SK-N-SH (cell line): ENCODE results near the gene PLAAT4.

Experiments
- MXI1 ChIP-seq: IDR thresholded peaks from 2 replicates; pipeline ENCODE4 v1.6.1; 2012; ENCODE audit warnings: mild to moderate bottlenecking, low read depth, low read length, improper control_type of control experiment
- RXRA ChIP-seq: IDR thresholded peaks from 2 replicates; pipeline ENCODE4 v1.4.0; 2012; ENCODE audit warnings: low read depth, mild to moderate bottlenecking, borderline replicate concordance
- SMC3 ChIP-seq: IDR thresholded peaks from 2 replicates; pipeline ENCODE4 v1.6.1; 2012; ENCODE audit warnings: low read depth, low read length, improper control_type of control experiment

DNA sequence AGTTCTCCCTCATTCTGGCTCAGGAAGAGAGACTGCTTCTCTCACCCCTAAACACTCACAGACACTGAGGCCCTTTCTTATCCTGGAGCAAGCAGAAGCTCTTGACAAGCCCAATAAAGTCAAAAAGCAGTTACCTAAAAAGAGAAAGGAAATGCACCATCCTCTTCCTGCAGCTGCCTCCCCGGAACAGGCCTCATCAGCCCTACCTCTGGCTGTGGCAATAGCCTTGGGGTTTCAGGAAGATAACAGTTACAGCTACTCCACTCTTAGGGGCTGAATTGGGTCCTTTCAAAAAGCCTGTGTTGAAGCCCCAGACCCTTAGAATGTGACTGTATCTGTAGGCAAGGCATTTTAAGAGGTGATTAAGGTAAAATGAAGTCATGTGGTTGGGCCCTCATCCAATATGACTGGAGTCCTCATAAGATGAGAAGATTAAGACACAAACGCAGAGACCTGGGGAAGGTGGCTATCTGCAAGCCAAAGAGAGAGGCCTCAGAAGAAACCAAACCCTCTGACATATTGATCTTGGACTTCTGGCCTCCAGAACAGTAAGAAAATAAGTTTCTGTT lies 34.3 kb upstream of the PLAAT4 start:
- TF ChIP-seq RXRA = no peak
- TF ChIP-seq SMC3 = no peak
- no peak for TF ChIP-seq MXI1
